HG02588 (cell line): ENCODE results near the gene SCAANT1.

Experiments used
- ATAC-seq: cut with Tn5 transposase; IDR thresholded peaks from one replicate; pipeline ENCODE4 v1.9.1; 2021; ENCODE audit warnings: mild to moderate bottlenecking, moderate library complexity; ENCODE audit not compliant: unreplicated experiment

SCAANT1 gene

GRCh38 chr3:63905731-63906620, 6.2 kb downstream of the SCAANT1 start:
- ATAC-seq, result no peak

GRCh38 chr3:63900459-63900858, 11.7 kb downstream of the SCAANT1 start:
- no peak for ATAC-seq

GRCh38 chr3:63900010-63900409, 12.2 kb downstream of the SCAANT1 start:
- ATAC-seq, result no peak

- peak; percentile 59 for ATAC-seq
Observed at GRCh38 chr3:63896332-63897030, 15.7 kb downstream of the SCAANT1 start.

GRCh38 chr3:63895422-63896189, 16.6 kb downstream of the SCAANT1 start:
- ATAC-seq, result no peak

GRCh38 chr3:63892773-63893352, 19.3 kb downstream of the SCAANT1 start:
- ATAC-seq, result no peak

GRCh38 chr3:63891518-63891917, 20.7 kb downstream of the SCAANT1 start:
- ATAC-seq, result no peak

GRCh38 chr3:63886858-63887257, 25.3 kb downstream of the SCAANT1 start:
- ATAC-seq, result no peak

GRCh38 chr3:63880653-63881052, 31.5 kb downstream of the SCAANT1 start:
- no peak for ATAC-seq

GRCh38 chr3:63878394-63879060, 33.7 kb downstream of the SCAANT1 start:
- no peak for ATAC-seq

GRCh38 chr3:63877737-63878393, 34.3 kb downstream of the SCAANT1 start:
- no peak for ATAC-seq

- ATAC-seq, result no peak
Observed at GRCh38 chr3:63876260-63876659, 35.9 kb downstream of the SCAANT1 start.

GRCh38 chr3:63875510-63875909, 36.7 kb downstream of the SCAANT1 start:
- no peak for ATAC-seq

GRCh38 chr3:63874769-63875168, 37.4 kb downstream of the SCAANT1 start:
- ATAC-seq, result no peak

GRCh38 chr3:63872135-63872924, 39.9 kb downstream of the SCAANT1 start:
- ATAC-seq, result no peak

GRCh38 chr3:63870615-63871005, 41.6 kb downstream of the SCAANT1 start:
- ATAC-seq, result no peak

- no peak for ATAC-seq
Observed at GRCh38 chr3:63869940-63870614, 42.1 kb downstream of the SCAANT1 start.

GRCh38 chr3:63867225-63867624, 45.0 kb downstream of the SCAANT1 start:
- ATAC-seq, result no peak

- no peak for ATAC-seq
Observed at GRCh38 chr3:63864965-63865327, 47.2 kb downstream of the SCAANT1 start.
